GM04504 (cell line): ENCODE data around the gene SDR9C7.

Experiments
- DNase-seq: peaks from one replicate; pipeline ENCODE4 v3.0.0-alpha.2; 2012; ENCODE audit warnings: low read depth

SDR9C7 gene

GRCh38 chr12:56874821-56875220 lies 59.4 kb downstream of the SDR9C7 start:
- no peak for DNase-seq

GRCh38 chr12:56873382-56873781 lies 60.8 kb downstream of the SDR9C7 start:
- no peak for DNase-seq
